ENCODE results near the gene LRRC46. TPM values are rescaled to one million over a fixed set of nuclear protein-coding genes. Genes with fewer than 3 reads are reported as not detected.

Gene LRRC46
- total and polyA plus RNA-seq, 10 donors, result 0.42 to 1.4 (median 1.1) TPM

DNA sequence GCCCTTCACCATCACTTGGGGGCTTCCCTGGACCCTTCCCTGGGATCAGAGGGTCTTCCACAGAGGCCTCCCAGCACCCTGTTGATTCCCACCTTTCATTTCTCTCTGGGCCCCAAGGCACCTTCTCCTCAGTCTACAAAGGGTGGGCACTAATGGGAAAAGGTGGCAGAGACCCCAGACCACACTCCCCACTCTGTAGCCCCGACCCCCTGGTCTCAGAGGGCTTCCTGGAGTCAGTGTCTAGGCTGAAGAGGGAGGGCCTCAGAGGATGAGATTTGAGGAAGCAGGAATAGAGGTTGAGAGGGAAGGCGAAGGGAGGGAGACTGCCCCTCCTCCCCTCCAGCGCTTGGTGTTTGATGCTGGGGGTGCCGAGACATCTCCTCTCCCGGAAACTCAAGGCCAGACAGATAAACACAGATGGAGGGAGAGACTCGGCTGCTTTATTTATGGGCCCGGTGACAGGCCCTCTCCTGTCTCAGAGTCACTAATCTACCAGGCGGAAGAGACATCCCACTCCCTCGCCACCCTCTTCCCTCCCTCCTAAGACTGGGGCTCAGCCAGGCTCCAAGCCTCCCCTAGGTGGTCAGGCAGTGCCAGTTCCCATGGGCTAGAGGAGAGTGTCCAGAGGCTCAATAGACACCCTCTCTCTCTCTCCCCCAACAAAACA lies 46.0 kb downstream of the LRRC46 start:
- TF ChIP-seq CTCF (IDR thresholded peaks at IDR 0.05 in 8 of 11, conservative IDR thresholded peaks at IDR 0.05 in 3 of 11), result no peak
- no peak for TF ChIP-seq POLR2A (IDR thresholded peaks at IDR 0.05)
- TF ChIP-seq POLR2AphosphoS5 (IDR thresholded peaks at IDR 0.05), result no peak
- Histone ChIP-seq H3K9me3 (no peaks in the 10 kb centered on the region), H3K27me3 (replicated peaks in 1 of 7) (peaks cover 0 to 46% (median 4%) of the 10 kb centered on the region in 7 donors), H3K27ac (no peak overlapping the region), H3K4me1 (peaks cover 4 to 15% (median 10%) of the 10 kb centered on the region in 6 donors), H3K36me3 (no peaks in the 10 kb centered on the region), H3K4me3 (no peak overlapping the region)
- intact Hi-C loops (cut with DNase I; ENCODE audit: low total_unique reads), result no loop called here
- no peak for DNase-seq
- WGBS, 5 donors, result 52 to 66% (median 59%) methylated on average over 9 of the region's 9 CpGs

DNA sequence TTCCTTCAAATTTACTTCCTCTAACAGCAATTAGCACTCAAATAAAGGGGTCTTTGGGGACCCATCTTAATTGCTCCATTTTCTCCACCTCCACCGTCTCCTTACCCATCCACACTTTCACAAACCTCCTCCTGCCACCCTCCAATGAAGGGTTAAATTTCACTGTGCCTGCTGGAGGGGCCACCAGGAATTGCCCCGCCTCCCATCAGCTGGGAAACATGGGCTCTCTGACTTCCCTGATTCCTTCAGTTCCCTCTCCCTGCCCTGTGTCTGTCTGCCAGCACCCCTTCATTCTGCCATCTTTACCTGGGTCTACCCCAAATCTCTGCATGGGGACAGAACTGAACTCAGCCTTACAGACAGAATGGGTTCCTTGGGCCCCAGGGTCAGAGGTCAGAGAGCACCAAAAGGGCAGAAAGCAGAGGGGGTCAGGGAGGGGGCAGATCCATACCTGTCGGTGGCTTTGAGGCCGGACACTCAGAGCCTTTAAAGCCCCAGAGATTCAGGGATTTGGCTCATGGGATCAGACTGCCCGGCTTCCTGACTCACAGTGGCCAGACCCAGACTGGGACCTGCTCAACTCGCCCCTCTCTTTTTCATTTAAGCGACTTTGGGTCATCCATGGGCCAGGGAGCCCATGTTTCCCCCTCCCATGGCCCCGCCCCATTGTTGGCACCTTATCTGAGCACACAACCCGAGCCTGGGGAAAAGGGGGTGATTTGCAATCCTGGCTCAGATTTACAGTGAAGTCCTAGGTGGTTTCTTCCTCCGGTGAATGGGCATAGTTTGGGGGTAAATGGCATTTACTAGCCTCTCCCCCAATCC lies 46.9 kb downstream of the LRRC46 start:
- Histone ChIP-seq H3K36me3 (no peaks in the 10 kb centered on the region), H3K9me3 (no peaks in the 10 kb centered on the region), H3K27ac (no peak overlapping the region), H3K4me3 (no peak overlapping the region), H3K27me3 (replicated peaks in 1 of 7) (peaks cover 0 to 37% (median 0%) of the 10 kb centered on the region in 7 donors), H3K4me1 (peaks cover 7 to 21% (median 15%) of the 10 kb centered on the region in 6 donors)
- WGBS, 5 donors, result 68 to 80% (median 78%) methylated on average over 10 of the region's 10 CpGs
- DNase-seq, result no peak
- TF ChIP-seq POLR2AphosphoS5 (IDR thresholded peaks at IDR 0.05) (no peak), POLR2A (IDR thresholded peaks at IDR 0.05) (no peak), CTCF (IDR thresholded peaks at IDR 0.05 in 8 of 11, conservative IDR thresholded peaks at IDR 0.05 in 3 of 11) (no peak)
- intact Hi-C loops (cut with DNase I; ENCODE audit: low total_unique reads), result no loop called here

GRCh38 chr17:47879028-47879585 lies 47.6 kb downstream of the LRRC46 start:
- Histone ChIP-seq H3K27me3 (replicated peaks in 1 of 7) (peaks cover 0 to 33% (median 0%) of the 10 kb centered on the region in 7 donors), H3K27ac (no peak overlapping the region), H3K36me3 (no peaks in the 10 kb centered on the region), H3K4me3 (no peak overlapping the region), H3K4me1 (peaks cover 7 to 27% (median 17%) of the 10 kb centered on the region in 6 donors), H3K9me3 (no peaks in the 10 kb centered on the region)
- intact Hi-C loops (cut with DNase I; ENCODE audit: low total_unique reads), result no loop called here
- 39 to 61% (median 48%) methylated on average over 2 of the region's 2 CpGs for WGBS, 5 donors
- TF ChIP-seq CTCF (IDR thresholded peaks at IDR 0.05 in 8 of 11, conservative IDR thresholded peaks at IDR 0.05 in 3 of 11), result no peak
- TF ChIP-seq POLR2A (IDR thresholded peaks at IDR 0.05), result no peak
- TF ChIP-seq POLR2AphosphoS5 (IDR thresholded peaks at IDR 0.05), result no peak
- no peak for DNase-seq

All from spleen (tissue), 11 donors.